Esophagus squamous epithelium (tissue), 4 donors: ENCODE measurements around the gene KIR2DL4.
"Not testable (repeated sequence)": the region's sequence is repeated elsewhere in the genome, so short reads cannot be mapped to it uniquely, and the experiment has no call there.

Experiments
- POLR2A ChIP-seq, 4 donors: fragments of 450-650 bp; IDR thresholded peaks; one replicate each; pipeline ENCODE4 v1.6.1; 2017; ENCODE audit warnings: antibody characterized with exemption in 4 of 4, mild to moderate bottlenecking in 4 of 4, moderate library complexity in 3 of 4
- TF ChIP-seq, protein P1 (sequence below), 6 experiments: fragments of 450-650 bp in 4 of 6; fragments of 200-600 bp in 2 of 6; sonication (generic) in 2 of 6; IDR thresholded peaks; one replicate each; pipeline ENCODE4 v1.5.1; 2016 to 2019; ENCODE audit warnings: antibody characterized with exemption in 6 of 6, mild to moderate bottlenecking in 4 of 6, moderate library complexity in 4 of 6

DNA sequence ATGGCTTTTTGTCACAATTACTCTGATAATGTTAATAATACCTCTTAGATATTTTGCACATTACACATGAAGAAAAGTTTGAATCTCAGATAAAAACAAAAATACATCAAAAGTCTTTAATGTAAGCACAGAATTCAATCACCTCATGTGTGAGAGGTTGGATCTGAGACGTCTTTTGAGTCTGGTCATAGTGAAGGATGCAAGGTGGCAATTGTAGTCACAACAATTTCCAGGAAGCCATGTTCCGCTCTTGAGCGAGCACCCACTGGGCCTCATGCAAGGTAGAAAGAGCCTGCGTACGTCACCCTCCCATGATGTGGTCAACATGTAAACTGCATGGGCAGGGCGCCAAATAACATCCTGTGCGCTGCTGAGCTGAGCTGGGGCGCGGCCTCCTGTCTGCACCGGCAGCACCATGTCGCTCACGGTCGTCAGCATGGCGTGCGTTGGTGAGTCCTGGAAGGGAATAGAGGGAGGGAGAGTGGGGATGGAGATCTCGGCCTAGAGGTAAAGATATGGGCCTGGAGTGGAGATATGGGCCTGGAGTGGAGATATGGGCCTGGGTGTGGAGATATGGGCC is 46.7 kb downstream of the KIR2DL4 start, which contains the start of gene KIR3DL2:
- not testable (repeated sequence) for TF ChIP-seq POLR2A (IDR thresholded peaks at IDR 0.05)
- TF ChIP-seq, protein P1, sequence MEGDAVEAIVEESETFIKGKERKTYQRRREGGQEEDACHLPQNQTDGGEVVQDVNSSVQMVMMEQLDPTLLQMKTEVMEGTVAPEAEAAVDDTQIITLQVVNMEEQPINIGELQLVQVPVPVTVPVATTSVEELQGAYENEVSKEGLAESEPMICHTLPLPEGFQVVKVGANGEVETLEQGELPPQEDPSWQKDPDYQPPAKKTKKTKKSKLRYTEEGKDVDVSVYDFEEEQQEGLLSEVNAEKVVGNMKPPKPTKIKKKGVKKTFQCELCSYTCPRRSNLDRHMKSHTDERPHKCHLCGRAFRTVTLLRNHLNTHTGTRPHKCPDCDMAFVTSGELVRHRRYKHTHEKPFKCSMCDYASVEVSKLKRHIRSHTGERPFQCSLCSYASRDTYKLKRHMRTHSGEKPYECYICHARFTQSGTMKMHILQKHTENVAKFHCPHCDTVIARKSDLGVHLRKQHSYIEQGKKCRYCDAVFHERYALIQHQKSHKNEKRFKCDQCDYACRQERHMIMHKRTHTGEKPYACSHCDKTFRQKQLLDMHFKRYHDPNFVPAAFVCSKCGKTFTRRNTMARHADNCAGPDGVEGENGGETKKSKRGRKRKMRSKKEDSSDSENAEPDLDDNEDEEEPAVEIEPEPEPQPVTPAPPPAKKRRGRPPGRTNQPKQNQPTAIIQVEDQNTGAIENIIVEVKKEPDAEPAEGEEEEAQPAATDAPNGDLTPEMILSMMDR (IDR thresholded peaks at IDR 0.05): not testable (repeated sequence)
